CD14-positive monocyte (primary cell): ENCODE results near the gene PPP2R2D. TPM values are rescaled to one million over a fixed set of nuclear protein-coding genes. Genes with fewer than 3 reads are reported as not detected.

Experiments used
- DNase-seq, 3 donors: peaks; one replicate each; pipeline ENCODE4 v3.0.0-alpha.2; 2011 to 2022
- H2AFZ ChIP-seq: 2 replicates; pipeline ENCODE4 v1.6.0; 2012; ENCODE audit warnings: mild to moderate bottlenecking, low read depth, low read length, inconsistent platforms; ENCODE audit not compliant: insufficient read depth, poor library complexity, severe bottlenecking
- H3K27ac ChIP-seq, 2 donors: 1 replicate in 1 of 2; 2 replicates in 1 of 2; pipeline ENCODE4 v1.5.1; 2012 to 2013; ENCODE audit warnings: low read length in 2 of 2, control low read depth in 1 of 2, inconsistent platforms in 1 of 2, low read depth in 1 of 2, mild to moderate bottlenecking in 1 of 2
- H3K27me3 ChIP-seq, 2 donors: one replicate each; pipeline versions ENCODE4 v1.6.0 to v1.6.1; 2011 to 2013; ENCODE audit warnings: low read length in 2 of 2; ENCODE audit not compliant: control insufficient read depth in 2 of 2, insufficient read depth in 2 of 2
- H3K36me3 ChIP-seq, 2 donors: replicated peaks in 1 of 2; 1 replicate in 1 of 2; 2 replicates in 1 of 2; pipeline versions ENCODE4 v1.5.1 to v1.6.1; 2012 to 2013; ENCODE audit warnings: low read length in 2 of 2, control low read depth in 1 of 2, inconsistent platforms in 1 of 2, mild to moderate bottlenecking in 1 of 2; ENCODE audit not compliant: insufficient read depth in 2 of 2, control insufficient read depth in 1 of 2
- H3K4me1 ChIP-seq, 2 donors: 1 replicate in 1 of 2; 2 replicates in 1 of 2; pipeline versions ENCODE4 v1.5.1 to v1.6.1; 2012 to 2013; ENCODE audit warnings: low read length in 2 of 2, control low read depth in 1 of 2, inconsistent platforms in 1 of 2, mild to moderate bottlenecking in 1 of 2, moderate library complexity in 1 of 2; ENCODE audit not compliant: insufficient read depth in 2 of 2, control insufficient read depth in 1 of 2
- H3K4me2 ChIP-seq: replicated peaks from 2 replicates; pipeline ENCODE3; 2012; ENCODE audit warnings: low read length, moderate library complexity, mild to moderate bottlenecking; ENCODE audit not compliant: poor library complexity, severe bottlenecking; ENCODE audit errors: extremely low read depth
- H3K4me3 ChIP-seq, 3 experiments: fragments of 200-600 bp in 1 of 3; sonication (generic) in 1 of 3; replicated peaks in 1 of 3; 1 replicate in 2 of 3; 2 replicates in 1 of 3; pipeline ENCODE4 v1.5.1; 2011 to 2013; ENCODE audit warnings: low read length in 3 of 3, mild to moderate bottlenecking in 3 of 3, control low read depth in 2 of 3, low read depth in 2 of 3, inconsistent platforms in 1 of 3, moderate library complexity in 1 of 3
- H3K79me2 ChIP-seq: 2 replicates; pipeline ENCODE4 v1.6.0; 2012; ENCODE audit warnings: mild to moderate bottlenecking, control low read depth, inconsistent platforms, low read length, moderate library complexity; ENCODE audit not compliant: insufficient read depth
- H3K9ac ChIP-seq: 2 replicates; pipeline ENCODE4 v1.6.0; 2017; ENCODE audit warnings: low read length, mild to moderate bottlenecking; ENCODE audit not compliant: insufficient read depth, poor library complexity, severe bottlenecking
- H3K9me3 ChIP-seq, 2 donors: replicated peaks in 1 of 2; 1 replicate in 1 of 2; 2 replicates in 1 of 2; pipeline versions ENCODE4 v1.5.1 to v1.6.1; 2012 to 2013; ENCODE audit warnings: low read length in 2 of 2, control low read depth in 1 of 2; ENCODE audit not compliant: control insufficient read depth in 1 of 2, insufficient read depth in 1 of 2
- H4K20me1 ChIP-seq: 2 replicates; pipeline ENCODE4 v1.6.0; 2012; ENCODE audit warnings: mild to moderate bottlenecking, low read length, control low read depth, moderate library complexity; ENCODE audit not compliant: insufficient read depth
- H3K27ac Mint-ChIP-seq, 7 donors: one replicate each; pipeline ENCODE4 v1.8.0; 2020; ENCODE audit warnings: mild to moderate bottlenecking in 7 of 7, mixed read lengths in 7 of 7, moderate library complexity in 6 of 7, inconsistent platforms in 2 of 7
- H3K27me3 Mint-ChIP-seq, 3 donors: one replicate each; pipeline ENCODE4 v1.8.0; 2021 to 2022; ENCODE audit warnings: low read depth in 3 of 3, mild to moderate bottlenecking in 3 of 3, mixed read lengths in 3 of 3, moderate library complexity in 3 of 3, inconsistent platforms in 1 of 3
- H3K36me3 Mint-ChIP-seq, 2 donors: one replicate each; pipeline ENCODE4 v1.8.0; 2020; ENCODE audit warnings: mixed read lengths in 2 of 2, inconsistent platforms in 1 of 2, mild to moderate bottlenecking in 1 of 2
- H3K4me1 Mint-ChIP-seq: one replicate; pipeline ENCODE4 v1.8.0; 2020; ENCODE audit warnings: mild to moderate bottlenecking, mixed read lengths
- H3K4me3 Mint-ChIP-seq, 2 donors: one replicate each; pipeline ENCODE4 v1.8.0; 2020; ENCODE audit warnings: mild to moderate bottlenecking in 2 of 2, mixed read lengths in 2 of 2, moderate library complexity in 1 of 2
- H3K9me3 Mint-ChIP-seq, 7 donors: one replicate each; pipeline ENCODE4 v1.8.0; 2020 to 2022; ENCODE audit warnings: mixed read lengths in 7 of 7, mild to moderate bottlenecking in 6 of 7, moderate library complexity in 6 of 7, inconsistent platforms in 2 of 7
- CTCF ChIP-seq: fragments of 200-600 bp; IDR thresholded peaks from one replicate; pipeline ENCODE4 v1.8.0; 2022; ENCODE audit warnings: antibody characterized with exemption, mild to moderate bottlenecking
- WGBS: methylation state at CpG from one replicate; pipeline ENCODE4 v1.1.5; 2013; ENCODE audit warnings: missing lambda C conversion rate; ENCODE audit not compliant: insufficient coverage; 5-methylcytosine and 5-hydroxymethylcytosine counted together
- intact Hi-C, 2 donors: fragments of 100-400 bp; cut with micrococcal nuclease; formaldehyde crosslinking; loops; one replicate each; pipeline versions ENCODE4 v1.15.0 to v1.15.1; 2023
- polyA plus RNA-seq, 3 donors: library from polyadenylated mRNA; depleted of rRNA in 1 of 3; unstranded in 2 of 3; stranded (reverse) in 1 of 3; fragments of 300-500 nt in 2 of 3; fragments of >200 nt in 1 of 3; fragmentation: Illumina TruSeq in 2 of 3; gene quantifications; 1 replicate in 2 of 3; 2 replicates in 1 of 3; pipeline ENCODE4 v1.2.3, GENCODE V29; 2012 to 2021

Gene PPP2R2D
- polyA plus RNA-seq, 3 donors: 12.8 to 23.5 (median 12.9) TPM

- Histone ChIP-seq H2AFZ (no peak overlapping the region), H3K36me3 (no peaks in the 10 kb centered on the region), H3K9me3 (no peaks in the 10 kb centered on the region), H3K4me2 (no peak overlapping the region), H3K27me3 (no peaks in the 10 kb centered on the region), H4K20me1 (no peaks in the 10 kb centered on the region), H3K27ac (no peak overlapping the region), H3K4me1 (no peaks in the 10 kb centered on the region), H3K4me3 (no peak overlapping the region), H3K9ac (no peak overlapping the region), H3K79me2 (no peaks in the 10 kb centered on the region)
- WGBS: 83% methylated on average over 1 of the region's 7 CpGs
- Mint-ChIP-seq H3K9me3 (peaks cover 0 to 4% (median 0%) of the 10 kb centered on the region in 7 donors), H3K4me3 (no peak overlapping the region), H3K27me3 (peaks cover 3 to 15% (median 14%) of the 10 kb centered on the region in 3 donors), H3K27ac (no peak overlapping the region), H3K4me1 (no peaks in the 10 kb centered on the region), H3K36me3 (no peaks in the 10 kb centered on the region)
- intact Hi-C loops: no loop called here
- no peak for DNase-seq
- TF ChIP-seq CTCF: no peak
Observed at GRCh38 chr10:131860311-131860710, 40.5 kb upstream of the PPP2R2D start.

GRCh38 chr10:131860806-131861440 lies 39.9 kb upstream of the PPP2R2D start:
- no peak overlapping the region for H3K27ac ChIP-seq
- H3K4me1 ChIP-seq: no peaks in the 10 kb centered on the region
- no peak overlapping the region for H3K4me2 ChIP-seq
- H3K9ac ChIP-seq: no peak overlapping the region
- no peak for TF ChIP-seq CTCF
- no peaks in the 10 kb centered on the region for H3K27me3 ChIP-seq
- no peaks in the 10 kb centered on the region for H3K36me3 Mint-ChIP-seq
- H3K27ac Mint-ChIP-seq: no peak overlapping the region
- H3K4me3 Mint-ChIP-seq: no peak overlapping the region
- no peak overlapping the region for H3K4me3 ChIP-seq
- intact Hi-C loops: no loop called here
- H3K79me2 ChIP-seq: no peaks in the 10 kb centered on the region
- H2AFZ ChIP-seq: no peak overlapping the region
- no peaks in the 10 kb centered on the region for H3K36me3 ChIP-seq
- no peaks in the 10 kb centered on the region for H3K4me1 Mint-ChIP-seq
- H3K9me3 ChIP-seq: no peaks in the 10 kb centered on the region
- H4K20me1 ChIP-seq: no peaks in the 10 kb centered on the region
- WGBS: 48% methylated on average over 7 of the region's 11 CpGs
- peaks cover 0 to 4% (median 0%) of the 10 kb centered on the region in 7 donors for H3K9me3 Mint-ChIP-seq
- no peak for DNase-seq
- H3K27me3 Mint-ChIP-seq: peaks cover 3 to 14% (median 14%) of the 10 kb centered on the region in 3 donors
